ENCODE results near the gene TNFRSF1A.

The TNFRSF1A gene

GRCh38 chr12:6323340-6323994, 18.4 kb downstream of the TNFRSF1A start:
- peak; percentile 91 to 99 (median 97) for DNase-seq

DNA sequence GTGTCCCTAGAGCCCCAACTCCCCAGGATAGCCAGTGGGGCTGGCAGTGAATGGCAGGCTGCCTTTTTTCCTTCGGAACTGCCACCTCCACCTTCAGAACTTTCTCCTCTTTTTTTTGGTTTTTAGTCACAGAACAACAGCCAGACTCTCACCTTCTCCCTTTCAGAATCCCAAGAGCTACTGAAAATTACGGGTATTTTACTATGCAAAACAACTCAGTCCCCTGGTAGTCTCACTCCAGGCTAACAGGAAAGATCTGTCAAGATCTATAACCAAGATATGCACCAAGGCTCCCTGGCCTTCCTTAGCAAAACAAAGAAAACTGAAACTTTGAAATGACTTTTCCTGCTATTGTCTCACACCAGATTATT, 18.9 kb downstream of the TNFRSF1A start:
- no peak for DNase-seq

GRCh38 chr12:6322352-6322751, 19.5 kb downstream of the TNFRSF1A start:
- no peak for DNase-seq

GRCh38 chr12:6321905-6322304, 20.0 kb downstream of the TNFRSF1A start:
- DNase-seq: no peak

- DNase-seq: no peak
Observed at GRCh38 chr12:6319446-6319845, 22.4 kb downstream of the TNFRSF1A start.

GRCh38 chr12:6318440-6318879, 23.4 kb downstream of the TNFRSF1A start:
- DNase-seq: no peak

DNA sequence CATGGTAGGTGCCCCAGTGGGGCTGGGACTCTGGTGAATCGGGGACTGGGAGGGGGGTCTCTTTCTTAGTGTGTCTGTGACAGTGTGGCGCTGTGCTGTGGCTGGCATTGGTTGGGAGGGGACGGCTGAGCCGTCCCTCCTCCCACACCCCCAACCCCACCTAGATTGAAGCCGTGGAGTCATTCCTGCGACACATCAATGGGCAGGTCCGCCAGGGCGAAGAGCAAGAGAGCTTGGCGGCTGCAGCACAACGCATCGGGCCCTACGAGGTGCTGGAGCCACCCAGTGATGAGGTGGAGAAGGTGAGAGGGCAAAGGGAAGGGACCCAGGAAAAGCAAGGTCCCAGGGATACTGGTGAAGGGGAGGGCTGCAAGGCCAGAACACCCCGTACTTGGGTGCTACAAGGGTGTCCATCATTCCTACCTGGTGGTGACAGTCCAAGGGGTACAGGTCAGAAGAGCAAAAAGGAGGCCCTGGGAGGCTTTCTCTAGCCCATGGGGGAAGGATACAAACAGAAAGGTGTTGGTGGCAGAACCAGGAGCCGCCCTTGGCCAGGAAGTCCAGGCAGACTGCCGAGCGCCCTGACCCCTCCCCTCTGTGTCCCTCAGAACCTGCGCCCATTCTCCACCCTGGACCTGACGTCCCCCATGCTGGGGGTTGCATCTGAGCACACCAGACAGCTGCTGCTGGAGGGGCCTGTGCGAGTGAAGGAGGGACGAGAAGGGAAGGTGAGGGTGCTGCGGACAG, 24.0 kb downstream of the TNFRSF1A start:
- no peak for DNase-seq

DNA sequence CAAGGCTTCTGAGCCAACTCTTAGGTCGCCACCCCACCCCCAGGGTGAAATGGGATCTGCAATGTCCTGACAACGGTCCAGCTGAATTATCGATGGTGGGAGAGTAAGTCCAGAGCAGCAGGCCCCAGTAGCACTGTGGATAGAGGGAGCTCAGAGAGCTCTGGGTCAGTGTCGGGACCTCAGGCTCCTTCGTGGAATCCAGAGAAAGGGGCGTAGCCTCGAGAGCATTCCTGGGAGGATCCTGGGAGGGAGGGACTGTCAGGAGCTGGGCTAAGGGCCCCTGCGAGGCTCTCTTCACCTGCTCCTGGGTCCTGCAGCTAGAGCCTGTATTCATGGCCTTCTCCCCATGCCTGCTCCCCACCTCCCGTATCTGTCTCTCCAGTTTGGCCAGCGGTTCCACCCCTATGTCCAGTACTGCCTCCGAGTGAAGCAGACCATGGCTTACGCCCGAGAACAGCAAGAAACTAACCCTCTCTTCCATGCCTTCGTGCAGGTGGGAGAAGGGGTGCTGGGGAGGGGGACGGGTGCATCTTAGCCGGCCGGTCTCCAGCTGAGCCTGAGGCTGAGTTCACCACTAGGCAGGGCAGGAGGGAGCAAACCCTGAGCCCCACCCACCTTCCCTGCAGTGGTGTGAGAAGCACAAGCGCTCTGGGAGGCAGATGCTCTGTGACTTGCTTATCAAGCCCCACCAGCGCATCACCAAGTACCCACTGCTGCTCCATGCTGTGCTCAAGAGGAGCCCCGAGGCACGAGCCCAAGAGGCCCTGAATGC, 24.8 kb downstream of the TNFRSF1A start:
- no peak for DNase-seq

GRCh38 chr12:6315704-6316597, 25.9 kb downstream of the TNFRSF1A start:
- DNase-seq: no peak

- DNase-seq: no peak
Observed at GRCh38 chr12:6315184-6315583, 26.7 kb downstream of the TNFRSF1A start.

DNA sequence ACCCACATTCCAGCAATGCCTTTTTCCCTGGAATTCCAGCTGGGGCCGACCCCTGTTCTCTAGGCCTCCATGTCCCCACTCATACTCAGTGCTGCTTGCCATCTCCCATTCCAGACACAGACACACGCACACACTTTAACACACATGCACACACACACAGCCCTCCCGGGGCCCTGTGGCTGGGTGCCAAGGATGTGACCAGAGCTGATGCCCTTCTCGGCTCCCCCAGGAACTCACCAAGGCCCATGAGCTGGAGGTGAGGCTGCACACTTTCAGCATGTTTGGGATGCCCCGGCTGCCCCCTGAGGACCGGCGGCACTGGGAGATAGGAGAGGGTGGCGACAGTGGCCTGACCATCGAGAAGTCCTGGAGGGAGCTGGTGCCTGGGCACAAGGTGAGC, 27.1 kb downstream of the TNFRSF1A start:
- DNase-seq: no peak

DNA sequence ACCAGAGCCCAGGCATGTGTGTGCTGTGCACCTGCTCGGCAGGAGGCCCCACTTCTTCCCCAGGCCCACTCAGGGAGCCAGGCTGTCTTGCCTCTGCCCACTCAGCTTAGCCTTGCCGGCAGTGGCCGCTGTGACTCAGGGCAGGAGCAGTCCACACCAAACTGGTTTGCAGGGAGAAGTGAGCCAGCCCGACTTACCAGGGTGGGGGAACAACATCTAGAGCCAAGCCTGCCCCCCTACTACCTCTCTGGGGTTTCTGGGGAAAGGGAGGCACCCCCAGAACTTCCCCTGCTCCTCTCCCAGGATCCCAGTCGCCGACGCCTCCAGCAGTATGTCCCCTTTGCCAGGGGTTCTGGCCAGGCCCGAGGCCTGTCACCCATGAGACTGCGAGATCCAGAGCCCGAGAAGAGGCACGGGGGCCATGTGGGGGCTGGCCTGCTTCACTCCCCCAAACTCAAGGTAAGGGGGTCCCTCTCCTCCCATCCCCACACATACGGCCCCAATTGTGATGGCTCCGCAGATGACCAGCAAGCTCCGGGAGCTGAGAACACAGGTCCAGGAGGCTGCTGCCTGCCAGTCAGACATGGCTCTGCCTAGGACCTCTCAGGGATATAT, 28.4 kb downstream of the TNFRSF1A start:
- DNase-seq: peak in 2 of 3 donors; percentile 54 to 69

- peak; percentile 83 to 90 (median 88) for DNase-seq
Observed at GRCh38 chr12:6312529-6313325, 29.1 kb downstream of the TNFRSF1A start.

DNA sequence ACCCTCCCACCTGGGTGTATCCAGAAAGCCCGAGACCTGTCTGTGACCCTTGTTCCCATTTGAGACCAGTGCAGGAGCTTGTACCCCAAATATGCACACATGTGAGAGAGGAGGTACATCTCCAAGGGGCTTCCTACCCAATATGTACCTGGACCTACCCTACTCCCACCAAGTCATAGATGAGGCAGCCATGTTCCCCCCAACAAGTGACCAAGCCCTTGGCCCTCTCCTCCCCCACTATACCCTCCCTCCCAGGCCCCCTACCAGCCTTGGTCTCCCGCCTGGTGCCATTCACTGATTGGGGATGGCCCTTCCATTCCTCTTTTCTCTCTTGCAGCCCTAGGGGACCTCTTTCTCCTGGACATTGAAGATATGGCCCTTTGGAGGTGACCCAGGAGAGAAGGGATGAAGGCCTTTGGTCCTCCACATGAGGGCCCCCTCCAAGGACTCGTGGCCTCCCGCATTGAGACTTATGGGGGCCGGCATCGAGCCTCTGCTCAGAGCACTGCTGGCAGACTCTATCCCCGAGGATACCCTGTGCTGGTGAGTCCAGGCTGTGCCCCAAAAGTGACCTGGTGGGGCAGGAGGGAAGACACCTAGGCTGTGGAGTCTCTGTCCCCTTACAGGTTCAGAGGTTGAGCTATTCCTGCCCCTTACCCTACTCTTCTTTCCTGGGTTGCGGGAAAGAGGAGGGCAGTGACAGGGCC, 29.9 kb downstream of the TNFRSF1A start:
- DNase-seq: no peak

DNA sequence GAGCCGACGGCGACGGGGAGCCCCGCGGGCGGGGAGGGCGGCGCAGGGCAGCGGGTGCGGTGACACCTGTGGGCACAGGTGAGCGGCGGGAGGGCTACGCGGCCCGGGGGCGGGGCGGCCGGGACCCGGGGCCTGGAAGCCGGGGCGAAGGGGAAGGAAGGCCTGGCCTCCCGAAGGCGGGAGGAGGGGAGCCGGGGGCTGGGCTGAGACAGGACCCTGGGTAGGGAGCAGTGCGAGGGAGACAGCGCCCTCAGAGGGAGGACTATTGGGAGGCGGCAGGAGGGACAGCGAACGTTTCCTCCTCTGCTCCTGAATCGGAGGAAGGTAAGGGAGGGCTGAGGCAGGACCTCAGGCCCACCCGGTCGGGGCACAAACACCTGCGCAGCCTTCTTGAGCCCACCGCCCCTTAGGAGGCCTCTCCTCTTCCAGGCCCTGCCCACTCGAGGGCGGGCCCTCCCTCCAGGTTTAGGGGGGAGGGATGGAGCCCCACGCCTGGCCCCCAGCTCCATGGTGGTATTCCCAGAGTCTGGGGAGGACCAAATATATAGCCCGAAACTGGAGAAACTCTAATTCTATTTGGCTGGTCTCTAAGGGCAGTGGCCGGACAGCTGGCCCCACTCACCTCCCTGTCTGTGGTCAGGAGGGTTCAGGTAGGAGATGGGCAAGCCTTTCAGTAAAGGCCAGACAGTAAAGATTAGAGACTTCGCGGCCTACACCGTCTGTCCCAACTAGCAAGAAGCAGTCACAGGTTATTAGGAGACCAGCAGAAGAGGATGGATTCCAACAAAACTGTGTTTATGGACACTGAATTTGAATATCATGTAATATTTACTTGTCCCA, 30.9 kb downstream of the TNFRSF1A start:
- DNase-seq: no peak

- peak; percentile 78 to 81 (median 79) for DNase-seq
Observed at GRCh38 chr12:6307529-6307928, 34.3 kb downstream of the TNFRSF1A start.

DNA sequence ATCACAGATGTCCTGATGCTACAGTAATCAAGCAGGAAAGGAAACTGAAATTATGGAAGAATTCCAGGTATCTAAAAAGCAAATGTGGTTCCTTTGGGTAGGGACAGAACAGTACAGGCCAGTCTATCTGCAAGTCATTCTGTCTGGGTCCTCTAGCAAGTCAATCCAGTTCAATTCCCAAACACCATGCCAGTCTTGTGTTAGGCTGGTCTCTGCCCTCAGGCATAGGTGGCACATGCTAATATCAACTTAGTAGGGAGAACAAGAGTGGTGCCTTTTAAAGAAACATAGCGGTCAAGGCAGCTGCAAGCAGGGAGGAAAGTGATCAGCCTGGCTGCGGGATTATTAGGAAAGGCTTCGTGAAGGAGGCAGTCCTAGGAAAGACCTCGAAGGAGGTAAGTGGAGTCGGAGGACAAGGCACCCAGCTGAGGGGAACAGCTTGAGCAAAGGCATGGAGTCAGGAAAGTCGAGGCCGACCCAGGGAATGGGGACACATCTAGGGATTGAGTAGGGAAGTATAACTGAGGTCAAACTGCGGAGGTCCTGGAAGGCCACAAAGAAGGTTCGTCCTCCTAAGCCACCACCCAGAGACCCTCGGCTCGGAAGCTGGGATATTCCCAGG, 35.2 kb downstream of the TNFRSF1A start:
- DNase-seq: no peak

GRCh38 chr12:6306151-6306550, 35.7 kb downstream of the TNFRSF1A start:
- no peak for DNase-seq

DNA sequence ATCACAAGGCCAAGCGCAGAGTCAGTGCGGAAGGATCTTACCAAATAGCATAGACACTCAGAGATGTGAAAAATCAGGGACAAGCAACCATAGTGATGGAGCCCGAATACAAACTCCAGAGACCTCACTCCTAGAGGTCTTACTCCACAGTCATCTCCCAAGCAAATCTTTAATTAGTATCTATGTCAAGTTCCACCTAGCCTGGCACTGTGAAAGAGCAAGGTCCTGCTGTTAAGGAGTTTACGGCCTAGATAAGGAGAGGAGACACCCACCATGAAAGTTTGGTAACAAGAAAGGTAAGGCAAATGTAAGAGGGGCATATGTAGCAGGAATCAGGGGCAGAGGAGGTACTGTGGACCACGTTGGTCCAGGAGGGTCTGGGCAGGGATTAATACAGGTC, 38.8 kb downstream of the TNFRSF1A start:
- DNase-seq: no peak

Data from suppressor macrophage treated with lipopolysaccharide for 1 hour (primary cell).